WTC11 (cell line): Measurements from ENCODE around the gene SUCLG1. TPM values are rescaled to one million over a fixed set of nuclear protein-coding genes. Genes with fewer than 3 reads are reported as not detected.

Experiments
- ATAC-seq: fragments of 200-7000 bp; cut with Tn5 transposase; 2 replicates; pipeline ENCODE4 v1.10.0; 2021; ENCODE audit warnings: mild to moderate bottlenecking, moderate library complexity
- CTCF ChIA-PET: fragments of 300-600 bp; sonication (Branson Sonifier 250); formaldehyde crosslinking; loops from one replicate; lab custom pipeline; 2021; ENCODE audit warnings: antibody characterized with exemption; lab: Charles Lee
- POLR2A ChIA-PET: fragments of 350-600 bp; sonication (Branson Sonifier 250); formaldehyde crosslinking; loops from one replicate; lab custom pipeline; 2021; ENCODE audit warnings: antibody characterized with exemption; lab: Charles Lee
- DNase-seq: peaks from one replicate; pipeline ENCODE4 v3.0.0; 2021; ENCODE audit warnings: low spot score
- H3K27ac Mint-ChIP-seq: 2 replicates; pipeline ENCODE4 v1.8.0; 2021; ENCODE audit warnings: mixed read lengths
- H3K27me3 Mint-ChIP-seq: 2 replicates; pipeline ENCODE4 v1.8.0; 2021; ENCODE audit warnings: low read depth, mild to moderate bottlenecking, moderate library complexity, mixed read lengths
- H3K36me3 Mint-ChIP-seq: 2 replicates; pipeline ENCODE4 v1.8.0; 2021; ENCODE audit warnings: mixed read lengths
- H3K4me1 Mint-ChIP-seq: 2 replicates; pipeline ENCODE4 v1.8.0; 2022; ENCODE audit warnings: mixed read lengths
- H3K4me3 Mint-ChIP-seq: 2 replicates; pipeline ENCODE4 v1.8.0; 2021; ENCODE audit warnings: mild to moderate bottlenecking, moderate library complexity, mixed read lengths
- H3K9me3 Mint-ChIP-seq: 2 replicates; pipeline ENCODE4 v1.8.0; 2021; ENCODE audit warnings: mixed read lengths
- ATF1 ChIP-seq: sonication (generic); formaldehyde crosslinking; IDR thresholded peaks from 2 replicates; pipeline ENCODE4 v1.8.1; 2023; ENCODE audit warnings: mild to moderate bottlenecking, moderate library complexity, missing genetic modification reagents
- ESRRA ChIP-seq: sonication (generic); formaldehyde crosslinking; IDR thresholded peaks from 2 replicates; pipeline ENCODE4 v1.8.1; 2022; ENCODE audit warnings: mild to moderate bottlenecking, missing genetic modification reagents, borderline replicate concordance
- FOXP1 ChIP-seq: sonication (generic); formaldehyde crosslinking; IDR thresholded peaks from 2 replicates; pipeline ENCODE4 v1.8.0; 2022; ENCODE audit warnings: missing genetic modification reagents, mild to moderate bottlenecking, moderate library complexity, borderline replicate concordance
- GTF2I ChIP-seq: fragments of 250-450 bp; sonication (Bioruptor Pico); conservative IDR thresholded peaks from 2 replicates; pipeline ENCODE4 v1.4.0; 2021; ENCODE audit warnings: mild to moderate bottlenecking
- JAZF1 ChIP-seq: fragments of 250-450 bp; sonication (Bioruptor Pico); IDR thresholded peaks from 2 replicates; pipeline ENCODE4 v1.9.0; 2021; ENCODE audit warnings: moderate library complexity, mild to moderate bottlenecking, inconsistent platforms
- NFATC4 ChIP-seq: fragments of 250-450 bp; sonication (Bioruptor Pico); IDR thresholded peaks from 2 replicates; pipeline ENCODE4 v1.9.0; 2021; ENCODE audit warnings: mild to moderate bottlenecking
- NFE2L1 ChIP-seq: sonication (generic); formaldehyde crosslinking; IDR thresholded peaks from 2 replicates; pipeline ENCODE4 v1.8.1; 2023; ENCODE audit warnings: missing genetic modification reagents
- NFYB ChIP-seq: sonication (generic); formaldehyde crosslinking; conservative IDR thresholded peaks from 2 replicates; pipeline ENCODE4 v1.8.0; 2022; ENCODE audit warnings: low read depth, missing genetic modification reagents
- OVOL2 ChIP-seq: fragments of 250-450 bp; sonication (Bioruptor Pico); IDR thresholded peaks from 2 replicates; pipeline ENCODE4 v1.9.0; 2021; ENCODE audit warnings: mild to moderate bottlenecking, borderline replicate concordance
- PRRX2 ChIP-seq: fragments of 250-450 bp; sonication (Bioruptor Pico); IDR thresholded peaks from 2 replicates; pipeline ENCODE4 v1.8.0; 2021; ENCODE audit warnings: mild to moderate bottlenecking
- RELA ChIP-seq: sonication (generic); formaldehyde crosslinking; IDR thresholded peaks from 2 replicates; pipeline ENCODE4 v1.8.1; 2022; ENCODE audit warnings: missing genetic modification reagents, mild to moderate bottlenecking, borderline replicate concordance
- RORB ChIP-seq: fragments of 250-450 bp; sonication (Bioruptor Pico); IDR thresholded peaks from 2 replicates; pipeline ENCODE4 v1.9.0; 2021; ENCODE audit warnings: mild to moderate bottlenecking
- SOX15 ChIP-seq: fragments of 250-450 bp; sonication (Bioruptor Pico); IDR thresholded peaks from 2 replicates; pipeline ENCODE4 v1.9.0; 2021; ENCODE audit warnings: mild to moderate bottlenecking
- SP1 ChIP-seq: sonication (generic); formaldehyde crosslinking; conservative IDR thresholded peaks from 2 replicates; pipeline ENCODE4 v1.8.1; 2022; ENCODE audit warnings: missing genetic modification reagents
- TEAD1 ChIP-seq: sonication (generic); formaldehyde crosslinking; IDR thresholded peaks from 2 replicates; pipeline ENCODE4 v1.8.0; 2022; ENCODE audit warnings: mild to moderate bottlenecking, missing genetic modification reagents
- ZBTB21 ChIP-seq: sonication (generic); formaldehyde crosslinking; IDR thresholded peaks from 2 replicates; pipeline ENCODE4 v1.8.1; 2023; ENCODE audit warnings: mild to moderate bottlenecking, missing genetic modification reagents, borderline replicate concordance
- ZNF121 ChIP-seq: sonication (generic); formaldehyde crosslinking; IDR thresholded peaks from 2 replicates; pipeline ENCODE4 v1.8.0; 2023; ENCODE audit warnings: missing genetic modification reagents
- ZNF138 ChIP-seq: sonication (generic); formaldehyde crosslinking; conservative IDR thresholded peaks from 2 replicates; pipeline ENCODE4 v1.8.1; 2022; ENCODE audit warnings: mild to moderate bottlenecking, moderate library complexity, missing genetic modification reagents
- ZNF219 ChIP-seq: sonication (generic); formaldehyde crosslinking; IDR thresholded peaks from 2 replicates; pipeline ENCODE4 v1.8.0; 2023; ENCODE audit warnings: missing genetic modification reagents, mild to moderate bottlenecking, borderline replicate concordance
- ZNF396 ChIP-seq: fragments of 250-450 bp; sonication (Bioruptor Pico); IDR thresholded peaks from 2 replicates; pipeline ENCODE4 v1.8.0; 2021; ENCODE audit warnings: mild to moderate bottlenecking, moderate library complexity, borderline replicate concordance
- total RNA-seq: library from RNA; stranded (reverse); gene quantifications from 3 replicates; pipeline ENCODE4 v1.2.3, GENCODE V29; 2021
- TF ChIP-seq, protein P1 (sequence below): sonication (generic); formaldehyde crosslinking; IDR thresholded peaks from 2 replicates; pipeline ENCODE4 v1.8.1; 2023; ENCODE audit warnings: mild to moderate bottlenecking, missing genetic modification reagents, moderate library complexity
- TF ChIP-seq, protein P2 (sequence below): sonication (generic); formaldehyde crosslinking; IDR thresholded peaks from 2 replicates; pipeline ENCODE4 v1.8.0; 2022; ENCODE audit warnings: mild to moderate bottlenecking, missing genetic modification reagents
- TF ChIP-seq, protein P3 (sequence below): sonication (generic); formaldehyde crosslinking; IDR thresholded peaks from 2 replicates; pipeline ENCODE4 v1.8.0; 2022; ENCODE audit warnings: mild to moderate bottlenecking, missing genetic modification reagents
- TF ChIP-seq, protein P4 (sequence below): fragments of 250-450 bp; sonication (Bioruptor Pico); conservative IDR thresholded peaks from 2 replicates; pipeline ENCODE4 v1.9.0; 2021; ENCODE audit warnings: mild to moderate bottlenecking
- TF ChIP-seq, protein P5 (sequence below): sonication (generic); formaldehyde crosslinking; IDR thresholded peaks from 2 replicates; pipeline ENCODE4 v1.8.1; 2022; ENCODE audit warnings: mild to moderate bottlenecking, missing genetic modification reagents, moderate library complexity, borderline replicate concordance
- TF ChIP-seq, protein P6 (sequence below): fragments of 250-450 bp; sonication (Bioruptor Pico); IDR thresholded peaks from 2 replicates; pipeline ENCODE4 v1.9.0; 2021; ENCODE audit warnings: mild to moderate bottlenecking
- TF ChIP-seq, protein P7 (sequence below): sonication (generic); formaldehyde crosslinking; IDR thresholded peaks from 2 replicates; pipeline ENCODE4 v1.8.1; 2022; ENCODE audit warnings: missing genetic modification reagents, borderline replicate concordance
- TF ChIP-seq, protein P8 (sequence below): sonication (generic); formaldehyde crosslinking; IDR thresholded peaks from 2 replicates; pipeline ENCODE4 v1.8.1; 2023; ENCODE audit warnings: mild to moderate bottlenecking, missing genetic modification reagents

SUCLG1 gene
- total RNA-seq, 1 experiment from 2014 or later = 52.4 TPM

DNA sequence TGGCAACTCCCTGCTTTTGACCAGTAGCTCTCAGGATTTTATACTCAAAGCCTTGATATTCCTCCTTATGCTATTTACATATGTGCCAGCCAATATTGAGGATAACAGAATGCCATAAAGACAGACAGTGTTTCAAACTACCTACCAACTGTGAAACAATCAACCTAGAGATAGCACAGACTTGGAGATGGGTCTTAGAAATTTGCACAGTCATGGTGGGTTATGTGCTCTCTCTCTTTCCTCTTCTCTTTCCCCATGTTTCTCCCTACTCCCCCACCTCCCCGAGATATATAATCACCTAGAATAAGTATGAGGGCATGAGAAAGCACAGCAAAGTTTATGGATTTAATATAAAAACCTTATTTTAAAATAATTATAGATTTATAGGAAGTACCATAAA, 24.2 kb upstream of the SUCLG1 start:
- H3K9me3 Mint-ChIP-seq = peaks cover 8% of the 10 kb centered on the region; the same call in 1 of the 2 replicates
- peaks cover 2% of the 10 kb centered on the region; the same call in 1 of the 2 replicates for H3K27me3 Mint-ChIP-seq
- TF ChIP-seq ZNF138 (CRISPR knock-in tag) = no peak
- no peak for TF ChIP-seq SP1 (CRISPR knock-in tag)
- TF ChIP-seq PRRX2 (CRISPR knock-in tag) = no peak
- no peak for TF ChIP-seq JAZF1 (CRISPR knock-in tag)
- TF ChIP-seq, protein P1, sequence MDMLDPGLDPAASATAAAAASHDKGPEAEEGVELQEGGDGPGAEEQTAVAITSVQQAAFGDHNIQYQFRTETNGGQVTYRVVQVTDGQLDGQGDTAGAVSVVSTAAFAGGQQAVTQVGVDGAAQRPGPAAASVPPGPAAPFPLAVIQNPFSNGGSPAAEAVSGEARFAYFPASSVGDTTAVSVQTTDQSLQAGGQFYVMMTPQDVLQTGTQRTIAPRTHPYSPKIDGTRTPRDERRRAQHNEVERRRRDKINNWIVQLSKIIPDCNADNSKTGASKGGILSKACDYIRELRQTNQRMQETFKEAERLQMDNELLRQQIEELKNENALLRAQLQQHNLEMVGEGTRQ (CRISPR knock-in tag) = no peak
- TF ChIP-seq SOX15 = no peak
- no peak for TF ChIP-seq RORB (CRISPR knock-in tag)
- no peak for TF ChIP-seq FOXP1 (CRISPR knock-in tag)
- TF ChIP-seq, protein P2, sequence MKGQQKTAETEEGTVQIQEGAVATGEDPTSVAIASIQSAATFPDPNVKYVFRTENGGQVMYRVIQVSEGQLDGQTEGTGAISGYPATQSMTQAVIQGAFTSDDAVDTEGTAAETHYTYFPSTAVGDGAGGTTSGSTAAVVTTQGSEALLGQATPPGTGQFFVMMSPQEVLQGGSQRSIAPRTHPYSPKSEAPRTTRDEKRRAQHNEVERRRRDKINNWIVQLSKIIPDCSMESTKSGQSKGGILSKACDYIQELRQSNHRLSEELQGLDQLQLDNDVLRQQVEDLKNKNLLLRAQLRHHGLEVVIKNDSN (CRISPR knock-in tag) = no peak
- TF ChIP-seq, protein P3, sequence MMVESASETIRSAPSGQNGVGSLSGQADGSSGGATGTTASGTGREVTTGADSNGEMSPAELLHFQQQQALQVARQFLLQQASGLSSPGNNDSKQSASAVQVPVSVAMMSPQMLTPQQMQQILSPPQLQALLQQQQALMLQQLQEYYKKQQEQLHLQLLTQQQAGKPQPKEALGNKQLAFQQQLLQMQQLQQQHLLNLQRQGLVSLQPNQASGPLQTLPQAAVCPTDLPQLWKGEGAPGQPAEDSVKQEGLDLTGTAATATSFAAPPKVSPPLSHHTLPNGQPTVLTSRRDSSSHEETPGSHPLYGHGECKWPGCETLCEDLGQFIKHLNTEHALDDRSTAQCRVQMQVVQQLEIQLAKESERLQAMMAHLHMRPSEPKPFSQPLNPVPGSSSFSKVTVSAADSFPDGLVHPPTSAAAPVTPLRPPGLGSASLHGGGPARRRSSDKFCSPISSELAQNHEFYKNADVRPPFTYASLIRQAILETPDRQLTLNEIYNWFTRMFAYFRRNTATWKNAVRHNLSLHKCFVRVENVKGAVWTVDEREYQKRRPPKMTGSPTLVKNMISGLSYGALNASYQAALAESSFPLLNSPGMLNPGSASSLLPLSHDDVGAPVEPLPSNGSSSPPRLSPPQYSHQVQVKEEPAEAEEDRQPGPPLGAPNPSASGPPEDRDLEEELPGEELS (CRISPR knock-in tag) = no peak
- no peak for TF ChIP-seq RELA
- no peak for TF ChIP-seq NFYB (CRISPR knock-in tag)
- no peak for TF ChIP-seq ZBTB21
- TF ChIP-seq, protein P4, sequence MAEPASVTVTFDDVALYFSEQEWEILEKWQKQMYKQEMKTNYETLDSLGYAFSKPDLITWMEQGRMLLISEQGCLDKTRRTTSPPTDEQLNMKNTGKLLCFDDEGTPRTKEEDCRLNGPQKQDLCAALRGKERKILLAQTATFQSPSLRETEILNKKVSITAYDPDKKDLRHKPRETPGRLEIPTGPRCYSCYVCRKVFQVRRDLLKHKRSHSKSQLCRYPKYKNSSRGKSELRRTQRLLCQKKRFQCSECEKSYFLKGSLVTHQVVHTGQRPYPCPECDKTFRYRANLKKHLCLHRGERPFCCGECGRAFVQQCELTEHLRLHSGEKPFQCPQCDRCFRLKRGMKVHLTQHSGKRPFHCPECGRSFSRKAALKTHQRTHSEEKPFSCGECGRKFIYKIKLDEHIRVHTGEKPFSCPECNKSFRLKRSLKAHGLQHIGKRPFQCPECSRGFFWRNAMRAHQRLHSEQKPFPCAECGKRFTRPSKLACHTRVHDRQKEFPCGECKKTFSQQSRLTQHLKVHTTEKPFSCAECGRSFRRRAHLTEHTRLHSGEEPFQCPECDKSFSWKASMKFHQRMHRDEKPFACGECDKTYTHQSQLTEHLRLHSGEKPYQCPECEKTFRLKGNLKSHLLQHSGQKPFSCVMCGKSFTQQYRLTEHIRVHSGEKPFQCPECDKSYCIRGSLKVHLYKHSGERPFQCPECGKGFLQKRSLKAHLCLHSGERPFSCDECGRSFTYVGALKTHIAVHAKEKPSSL (CRISPR knock-in tag) = no peak
- no peak for TF ChIP-seq ATF1
- TF ChIP-seq ZNF121 (CRISPR knock-in tag) = no peak
- H3K4me1 Mint-ChIP-seq = no peaks in the 10 kb centered on the region
- H3K36me3 Mint-ChIP-seq = no peaks in the 10 kb centered on the region
- no peak overlapping the region for H3K27ac Mint-ChIP-seq
- no peak for DNase-seq
- POLR2A ChIA-PET = no interaction called here
- no peak for ATAC-seq
- no peak overlapping the region for H3K4me3 Mint-ChIP-seq
- CTCF ChIA-PET = no interaction called here

DNA sequence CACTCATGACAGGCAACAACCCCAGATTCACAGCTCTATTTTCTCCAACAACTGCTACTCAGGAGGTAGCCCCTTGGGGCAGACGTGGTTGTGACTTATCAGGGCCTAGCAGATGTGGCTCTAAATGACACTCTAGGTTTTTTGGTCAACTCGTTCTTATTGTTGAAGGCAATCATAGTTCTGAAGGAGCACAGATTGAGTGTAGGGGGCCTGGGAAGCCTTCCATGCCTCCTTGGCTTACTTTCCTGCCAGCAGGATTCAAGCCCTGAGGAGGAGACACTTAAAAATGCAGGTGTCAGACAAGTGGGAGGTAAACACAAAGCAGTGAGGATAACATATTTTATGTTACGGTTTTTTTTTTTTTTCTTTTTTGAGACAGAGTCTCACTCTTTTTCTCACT, 23.5 kb upstream of the SUCLG1 start:
- Mint-ChIP-seq H3K36me3 (peaks cover 4% of the 10 kb centered on the region), H3K4me1 (no peaks in the 10 kb centered on the region), H3K27ac (no peak overlapping the region), H3K9me3 (peaks cover 12% of the 10 kb centered on the region), H3K4me3 (no peak overlapping the region), H3K27me3 (peaks cover 3% of the 10 kb centered on the region; the same call in 1 of the 2 replicates)
- ChIA-PET POLR2A (no interaction called here), CTCF (no interaction called here)
- ATAC-seq = no peak
- DNase-seq = no peak
- TF ChIP-seq ESRRA (no peak), NFYB (CRISPR knock-in tag) (no peak), NFE2L1 (CRISPR knock-in tag) (no peak), TEAD1 (CRISPR knock-in tag) (no peak), GTF2I (CRISPR knock-in tag) (no peak), ZNF219 (no peak), ZNF121 (CRISPR knock-in tag) (no peak), ZNF396 (no peak), OVOL2 (CRISPR knock-in tag) (no peak), NFATC4 (no peak)
- TF ChIP-seq, protein P5, sequence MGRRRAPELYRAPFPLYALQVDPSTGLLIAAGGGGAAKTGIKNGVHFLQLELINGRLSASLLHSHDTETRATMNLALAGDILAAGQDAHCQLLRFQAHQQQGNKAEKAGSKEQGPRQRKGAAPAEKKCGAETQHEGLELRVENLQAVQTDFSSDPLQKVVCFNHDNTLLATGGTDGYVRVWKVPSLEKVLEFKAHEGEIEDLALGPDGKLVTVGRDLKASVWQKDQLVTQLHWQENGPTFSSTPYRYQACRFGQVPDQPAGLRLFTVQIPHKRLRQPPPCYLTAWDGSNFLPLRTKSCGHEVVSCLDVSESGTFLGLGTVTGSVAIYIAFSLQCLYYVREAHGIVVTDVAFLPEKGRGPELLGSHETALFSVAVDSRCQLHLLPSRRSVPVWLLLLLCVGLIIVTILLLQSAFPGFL (CRISPR knock-in tag) = no peak
- TF ChIP-seq, protein P6, sequence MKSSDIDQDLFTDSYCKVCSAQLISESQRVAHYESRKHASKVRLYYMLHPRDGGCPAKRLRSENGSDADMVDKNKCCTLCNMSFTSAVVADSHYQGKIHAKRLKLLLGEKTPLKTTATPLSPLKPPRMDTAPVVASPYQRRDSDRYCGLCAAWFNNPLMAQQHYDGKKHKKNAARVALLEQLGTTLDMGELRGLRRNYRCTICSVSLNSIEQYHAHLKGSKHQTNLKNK (CRISPR knock-in tag) = no peak
- TF ChIP-seq, protein P7, sequence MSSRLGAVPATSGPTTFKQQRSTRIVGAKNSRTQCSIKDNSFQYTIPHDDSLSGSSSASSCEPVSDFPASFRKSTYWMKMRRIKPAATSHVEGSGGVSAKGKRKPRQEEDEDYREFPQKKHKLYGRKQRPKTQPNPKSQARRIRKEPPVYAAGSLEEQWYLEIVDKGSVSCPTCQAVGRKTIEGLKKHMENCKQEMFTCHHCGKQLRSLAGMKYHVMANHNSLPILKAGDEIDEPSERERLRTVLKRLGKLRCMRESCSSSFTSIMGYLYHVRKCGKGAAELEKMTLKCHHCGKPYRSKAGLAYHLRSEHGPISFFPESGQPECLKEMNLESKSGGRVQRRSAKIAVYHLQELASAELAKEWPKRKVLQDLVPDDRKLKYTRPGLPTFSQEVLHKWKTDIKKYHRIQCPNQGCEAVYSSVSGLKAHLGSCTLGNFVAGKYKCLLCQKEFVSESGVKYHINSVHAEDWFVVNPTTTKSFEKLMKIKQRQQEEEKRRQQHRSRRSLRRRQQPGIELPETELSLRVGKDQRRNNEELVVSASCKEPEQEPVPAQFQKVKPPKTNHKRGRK (CRISPR knock-in tag) = no peak
- TF ChIP-seq, protein P8, sequence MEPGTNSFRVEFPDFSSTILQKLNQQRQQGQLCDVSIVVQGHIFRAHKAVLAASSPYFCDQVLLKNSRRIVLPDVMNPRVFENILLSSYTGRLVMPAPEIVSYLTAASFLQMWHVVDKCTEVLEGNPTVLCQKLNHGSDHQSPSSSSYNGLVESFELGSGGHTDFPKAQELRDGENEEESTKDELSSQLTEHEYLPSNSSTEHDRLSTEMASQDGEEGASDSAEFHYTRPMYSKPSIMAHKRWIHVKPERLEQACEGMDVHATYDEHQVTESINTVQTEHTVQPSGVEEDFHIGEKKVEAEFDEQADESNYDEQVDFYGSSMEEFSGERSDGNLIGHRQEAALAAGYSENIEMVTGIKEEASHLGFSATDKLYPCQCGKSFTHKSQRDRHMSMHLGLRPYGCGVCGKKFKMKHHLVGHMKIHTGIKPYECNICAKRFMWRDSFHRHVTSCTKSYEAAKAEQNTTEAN (CRISPR knock-in tag) = no peak
